NCI-H2107 (cell line): ENCODE measurements around the gene HCRT.
"Not testable (repeated sequence)": the region's sequence is repeated elsewhere in the genome, so short reads cannot be mapped to it uniquely, and the experiment has no call there.

ENCODE experiments used
- DNase-seq: peaks from one replicate; lab custom pipeline; 2025; lab: John Stamatoyannopoulos, UW

Gene HCRT, protein sequence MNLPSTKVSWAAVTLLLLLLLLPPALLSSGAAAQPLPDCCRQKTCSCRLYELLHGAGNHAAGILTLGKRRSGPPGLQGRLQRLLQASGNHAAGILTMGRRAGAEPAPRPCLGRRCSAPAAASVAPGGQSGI

DNA sequence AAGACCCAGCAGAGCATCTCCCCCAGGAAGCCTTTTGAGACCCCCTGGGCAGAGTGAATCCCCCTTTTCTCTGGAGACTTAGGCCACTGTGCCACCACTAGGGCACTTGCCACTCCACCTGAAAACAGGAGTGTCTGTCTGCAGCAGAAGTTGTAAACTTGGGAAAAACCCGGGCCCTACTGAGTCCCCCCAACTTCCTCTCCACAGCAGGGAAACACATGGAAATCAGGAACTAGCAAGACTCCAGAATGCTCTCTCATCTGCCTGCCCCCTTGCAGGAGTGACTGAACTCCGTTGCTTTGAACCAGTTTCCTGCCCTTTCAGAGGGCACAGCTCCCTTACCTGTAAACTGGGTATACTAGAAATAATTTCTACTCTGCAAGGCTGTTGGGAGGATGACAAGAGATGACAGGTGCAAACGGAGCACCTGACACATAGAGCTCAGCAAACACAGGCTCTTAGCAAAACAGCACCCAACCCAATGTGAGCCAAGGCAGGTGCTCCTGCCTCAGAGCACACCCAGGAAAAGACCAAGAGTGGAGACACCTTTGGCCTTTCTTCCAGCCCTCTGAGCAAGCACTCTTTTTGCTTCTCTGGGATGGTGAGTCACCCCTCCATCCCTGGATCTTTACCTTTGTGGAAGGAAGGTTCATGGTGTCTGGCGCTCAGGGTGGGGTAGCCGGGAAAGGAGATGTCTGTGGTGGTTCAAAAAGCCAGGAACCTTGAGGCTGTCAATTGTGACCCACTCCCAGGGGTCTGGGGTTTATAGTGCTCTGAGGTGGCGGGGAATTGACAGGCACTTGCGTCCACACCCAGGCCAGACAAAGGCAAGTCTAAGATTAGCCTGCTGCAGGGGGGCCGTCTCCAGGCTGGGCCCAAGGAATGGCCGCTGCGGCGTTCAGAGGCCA is at the start of gene HCRT:
HCRT (minus strand) TSS at position 740 of the 908 bp plus-strand sequence; CDS start at position 653, 87 bp downstream.
- no peak for DNase-seq

DNA sequence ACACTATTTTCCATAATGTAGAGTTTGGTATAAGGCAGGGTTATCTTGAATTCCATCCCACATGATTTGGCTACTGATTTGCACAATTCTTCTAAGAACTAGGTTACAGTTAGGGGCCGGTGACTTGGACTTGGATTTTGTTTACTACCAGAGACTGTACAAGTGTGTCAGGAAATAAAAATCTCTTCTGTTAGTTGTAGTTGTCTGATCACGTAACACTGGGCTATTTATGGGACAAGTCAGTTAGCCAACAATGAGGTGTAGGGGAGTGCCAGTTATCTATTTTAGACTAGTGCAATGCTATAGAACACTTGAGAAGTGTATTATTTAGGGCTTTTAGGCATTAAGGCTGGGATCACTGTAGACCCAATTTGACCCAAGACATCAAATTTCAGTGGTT is 48.7 kb upstream of the HCRT start:
- no peak for DNase-seq

DNA sequence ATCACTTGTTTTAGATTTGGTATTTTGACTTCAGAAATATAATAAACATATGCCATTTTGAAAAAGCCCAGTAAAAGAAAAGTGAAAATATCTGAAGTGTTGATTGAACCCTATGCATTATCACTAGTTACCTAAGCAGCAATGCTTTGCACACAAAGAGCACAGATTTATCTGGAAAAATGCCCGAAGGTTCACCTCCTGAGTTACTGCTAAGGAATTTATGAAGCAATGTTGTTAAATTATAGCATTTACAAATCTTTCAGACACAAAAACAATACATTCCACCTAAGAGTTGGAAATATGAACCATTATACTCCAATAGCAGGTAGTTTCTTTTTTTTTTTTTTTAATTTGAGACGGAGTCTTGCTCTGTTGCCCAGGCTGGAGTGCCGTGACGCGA is 47.9 kb upstream of the HCRT start:
- DNase-seq: no peak

DNA sequence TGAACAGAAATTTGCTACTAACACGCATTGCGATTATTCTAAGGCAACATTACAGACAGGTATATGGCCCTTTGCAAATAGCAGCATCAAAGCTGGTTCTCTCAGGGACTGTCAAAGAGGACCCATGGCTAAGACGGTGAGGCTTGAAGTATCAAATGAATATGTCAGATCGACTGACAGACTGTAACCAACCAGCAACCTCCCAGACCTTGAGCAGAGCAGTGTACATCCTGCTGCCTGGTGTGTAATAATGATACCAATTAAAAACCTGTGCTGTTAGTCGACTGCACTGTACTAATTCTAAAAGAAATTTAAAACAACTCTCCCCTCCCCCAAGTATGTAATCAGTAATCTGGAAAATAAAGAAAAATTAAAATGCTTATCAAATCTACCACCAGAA is 45.0 kb upstream of the HCRT start:
- DNase-seq: no peak

DNA sequence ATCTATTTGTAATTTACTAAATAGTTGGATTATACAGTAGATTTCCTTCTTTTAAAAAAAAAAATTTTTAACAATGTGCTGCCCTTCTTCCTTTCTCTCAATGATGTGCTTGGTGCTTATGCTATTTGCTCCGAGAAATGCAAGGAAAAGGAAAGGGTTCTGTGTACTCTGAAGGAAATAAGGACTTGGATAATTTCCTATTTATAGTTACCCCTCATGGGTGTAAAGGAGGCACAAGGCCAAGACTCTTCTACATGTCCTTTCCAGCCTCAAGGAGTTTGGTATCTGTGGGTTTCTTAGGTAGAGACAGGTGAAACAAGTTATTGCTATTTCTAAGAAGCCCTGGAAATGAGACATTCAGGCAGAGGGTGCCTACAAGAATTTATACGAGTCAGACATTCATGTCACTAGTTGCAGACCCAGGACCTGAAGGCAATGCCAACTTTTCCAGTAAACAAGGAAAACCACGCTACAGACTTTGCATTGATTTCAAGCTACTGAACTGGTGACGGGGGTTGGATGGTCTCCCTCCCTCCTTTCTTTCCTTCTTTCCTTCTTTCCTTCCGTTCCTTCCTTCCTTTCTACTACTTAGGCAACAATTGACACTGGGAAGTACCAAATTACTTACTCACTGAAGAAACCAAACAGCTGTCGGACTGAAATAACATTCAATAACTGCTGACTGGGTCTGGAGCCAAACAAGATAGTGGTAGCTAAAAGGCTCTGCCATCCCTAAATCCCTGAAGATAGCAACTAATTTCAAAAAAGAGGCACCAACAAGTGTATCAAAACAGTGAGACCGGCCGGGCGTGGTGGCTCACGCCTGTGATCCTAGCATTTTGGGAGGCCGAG is 42.8 kb upstream of the HCRT start:
- no peak for DNase-seq

- DNase-seq: no peak
These were observed 40.4 kb upstream of the HCRT start for GRCh38 chr17:42225646-42226045.

DNA sequence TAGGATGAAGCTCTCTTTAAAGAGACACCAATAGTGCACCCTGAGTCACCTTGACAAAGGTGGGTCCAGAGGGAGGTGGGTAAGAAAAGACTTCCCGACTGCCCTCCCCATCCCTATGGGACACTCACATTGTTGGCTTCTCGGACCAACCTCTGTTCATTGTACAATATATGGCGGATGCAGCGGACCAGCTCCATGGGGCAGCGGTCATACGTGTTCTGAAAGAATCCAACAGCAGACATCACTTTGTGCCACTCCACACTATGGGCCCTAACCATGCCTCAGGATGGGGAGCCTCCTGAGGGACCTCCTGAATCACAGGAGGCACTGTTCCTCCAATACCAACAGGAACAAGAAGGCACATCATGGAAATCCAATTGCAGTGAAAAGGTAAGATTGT is 39.4 kb upstream of the HCRT start:
- no peak for DNase-seq

GRCh38 chr17:42221886-42222745 is 36.9 kb upstream of the HCRT start:
- DNase-seq: peak; percentile 14

DNA sequence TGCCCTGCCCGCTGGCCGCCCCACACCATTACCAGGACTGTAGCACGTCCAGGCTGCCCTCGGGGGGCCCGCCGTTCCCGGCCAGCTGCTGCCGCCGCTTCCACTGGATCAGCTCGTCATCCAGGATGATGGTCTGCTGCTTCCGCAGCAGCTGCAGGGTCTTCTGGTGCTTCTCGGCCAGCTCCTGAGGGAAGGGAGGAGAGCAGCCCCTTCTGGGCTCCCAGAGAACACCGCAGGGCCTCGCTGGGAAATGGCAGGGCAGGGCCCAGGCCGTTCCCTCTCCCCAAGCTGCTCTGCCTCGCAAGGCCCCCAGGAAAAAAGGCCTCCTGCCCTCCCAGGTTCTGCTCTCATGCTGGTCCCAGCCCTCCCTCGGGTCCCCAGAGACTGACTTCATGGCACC is 34.0 kb upstream of the HCRT start:
- DNase-seq: not testable (repeated sequence)

GRCh38 chr17:42214156-42214555 is 28.9 kb upstream of the HCRT start:
- no peak for DNase-seq

GRCh38 chr17:42212382-42212781 is 27.1 kb upstream of the HCRT start:
- DNase-seq: no peak

- DNase-seq: not testable (repeated sequence)
These were observed 26.7 kb upstream of the HCRT start for GRCh38 chr17:42211921-42212341.

DNA sequence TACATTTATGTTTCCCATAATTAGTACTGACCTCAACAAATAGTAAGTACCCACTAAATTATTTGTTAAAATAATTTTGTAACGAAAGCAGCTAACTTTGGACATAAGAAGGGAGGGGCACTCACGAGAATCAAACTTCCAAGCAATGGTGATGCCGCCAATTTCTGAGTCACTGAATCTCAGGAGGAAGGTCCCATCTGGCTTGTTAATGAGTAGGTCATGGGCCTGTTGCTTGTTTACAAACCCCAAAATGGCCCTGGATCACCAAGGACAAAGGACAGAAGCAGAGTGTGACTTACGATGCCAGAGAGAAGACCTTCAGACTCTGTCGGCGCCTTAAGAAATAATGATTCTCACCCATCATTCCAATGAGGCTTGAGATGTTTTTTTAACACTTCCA is 24.8 kb upstream of the HCRT start:
- no peak for DNase-seq

GRCh38 chr17:42206153-42206612 is 20.9 kb upstream of the HCRT start:
- DNase-seq: not testable (repeated sequence)

GRCh38 chr17:42203354-42203753 is 18.1 kb upstream of the HCRT start:
- DNase-seq: no peak

GRCh38 chr17:42202696-42203095 is 17.4 kb upstream of the HCRT start:
- DNase-seq: no peak

DNA sequence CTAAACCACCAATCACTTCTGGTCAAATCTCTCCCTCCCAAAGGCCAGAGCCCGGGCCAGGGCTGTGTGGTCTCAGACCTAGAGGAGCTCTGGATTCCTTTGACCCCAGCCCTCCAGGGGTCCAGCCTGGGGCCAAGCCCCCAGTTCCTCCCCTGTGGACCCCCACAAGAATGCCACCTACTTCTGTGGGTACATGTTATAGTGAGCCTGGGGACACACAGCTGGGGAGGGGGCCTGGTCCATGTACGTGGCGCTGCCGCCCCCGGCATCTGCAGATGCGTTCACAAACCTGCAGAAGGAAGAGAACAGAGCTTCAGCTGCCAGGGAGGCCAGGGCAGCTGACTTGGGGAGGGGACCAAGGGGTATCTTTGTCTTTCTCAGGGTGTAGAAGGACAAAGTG is 16.9 kb upstream of the HCRT start:
- no peak for DNase-seq

DNA sequence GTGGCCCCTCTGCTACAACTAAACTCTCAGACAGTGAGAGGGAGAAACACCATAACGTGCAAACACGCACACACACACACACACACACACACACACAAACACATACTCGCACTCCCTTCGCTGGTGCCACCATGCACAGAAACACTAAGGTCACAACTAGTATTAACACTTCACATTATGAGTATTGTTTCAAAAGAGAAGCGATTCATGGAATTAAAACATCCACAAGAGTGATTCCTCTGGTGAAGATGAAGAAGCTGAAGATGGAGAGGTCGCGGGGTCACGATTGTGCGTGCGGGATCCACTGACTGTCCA is 16.2 kb upstream of the HCRT start:
- DNase-seq: no peak

- DNase-seq: no peak
These were observed 15.6 kb upstream of the HCRT start for GRCh38 chr17:42200706-42201457.

- no peak for DNase-seq
These were observed 14.3 kb upstream of the HCRT start for GRCh38 chr17:42199416-42200011.

DNA sequence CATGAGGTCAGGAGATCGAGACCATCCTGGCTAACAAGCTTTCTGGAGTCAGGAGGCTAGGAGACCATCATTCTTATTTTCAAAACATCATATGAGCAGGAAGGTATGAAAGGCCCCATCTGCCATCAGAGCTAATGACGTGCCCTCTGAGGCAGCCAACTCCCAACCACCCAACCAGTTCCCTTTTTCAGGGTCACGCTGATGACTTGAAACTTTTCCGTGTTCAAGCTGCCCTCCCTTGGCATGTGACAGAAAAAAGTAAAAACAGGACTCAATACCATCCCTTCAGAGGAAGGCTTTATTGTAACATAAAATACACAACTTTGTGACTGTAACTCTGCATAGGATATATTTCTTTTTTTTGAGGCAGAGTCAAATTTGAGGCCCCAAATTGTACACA is 13.6 kb upstream of the HCRT start:
- DNase-seq: no peak
